HG03342 (cell line): ENCODE measurements around the gene C1QTNF6.
"Not testable (repeated sequence)": the region's sequence is repeated elsewhere in the genome, so short reads cannot be mapped to it uniquely, and the experiment has no call there.

Experiments used
- ATAC-seq: cut with Tn5 transposase; IDR thresholded peaks from one replicate; pipeline ENCODE4 v1.9.1; 2021; ENCODE audit warnings: mild to moderate bottlenecking, moderate library complexity; ENCODE audit not compliant: unreplicated experiment

C1QTNF6 gene

GRCh38 chr22:37208401-37209139, 20.5 kb upstream of the C1QTNF6 start:
- ATAC-seq, result no peak

- ATAC-seq, result no peak
These were observed 19.9 kb upstream of the C1QTNF6 start for GRCh38 chr22:37207981-37208380.

- no peak for ATAC-seq
These were observed 19.1 kb upstream of the C1QTNF6 start for GRCh38 chr22:37206841-37207821.

- ATAC-seq, result no peak
These were observed 18.2 kb upstream of the C1QTNF6 start for GRCh38 chr22:37206118-37206840.

- ATAC-seq, result no peak
These were observed 17.0 kb upstream of the C1QTNF6 start for GRCh38 chr22:37205046-37205445.

- ATAC-seq, result no peak
These were observed 16.1 kb upstream of the C1QTNF6 start for GRCh38 chr22:37204045-37204655.

GRCh38 chr22:37203354-37204044, 15.5 kb upstream of the C1QTNF6 start:
- no peak for ATAC-seq

GRCh38 chr22:37202716-37203115, 14.7 kb upstream of the C1QTNF6 start:
- no peak for ATAC-seq

GRCh38 chr22:37202001-37202555, 14.0 kb upstream of the C1QTNF6 start:
- no peak for ATAC-seq

GRCh38 chr22:37201443-37201820, 13.4 kb upstream of the C1QTNF6 start:
- not testable (repeated sequence) for ATAC-seq

- ATAC-seq, result no peak
These were observed 11.7 kb upstream of the C1QTNF6 start for GRCh38 chr22:37199760-37200108.

- ATAC-seq, result peak; percentile 93
These were observed 11.2 kb upstream of the C1QTNF6 start for GRCh38 chr22:37199103-37199759.

GRCh38 chr22:37198258-37199102, 10.4 kb upstream of the C1QTNF6 start:
- ATAC-seq, result no peak

GRCh38 chr22:37197451-37198257, 9.6 kb upstream of the C1QTNF6 start:
- no peak for ATAC-seq

GRCh38 chr22:37196539-37197450, 8.7 kb upstream of the C1QTNF6 start:
- no peak for ATAC-seq

GRCh38 chr22:37195921-37196320, 7.9 kb upstream of the C1QTNF6 start:
- ATAC-seq, result no peak

- no peak for ATAC-seq
These were observed 6.7 kb upstream of the C1QTNF6 start for GRCh38 chr22:37194750-37195149.
